Activated naive CD4-positive, alpha-beta T cell treated with anti-CD3 and anti-CD28 coated beads, Interleukin-2, amount 10 ng/mL, durations not matched to agents 7 days and 5 days (primary cell): ENCODE results near the gene SF3B2.
"Not testable (repeated sequence)": the region's sequence is repeated elsewhere in the genome, so short reads cannot be mapped to it uniquely, and the experiment has no call there.

Source experiments
- CTCF ChIA-PET: fragments of 350-600 bp; sonication (Branson Sonifier 250); formaldehyde crosslinking; loops from one replicate; lab custom pipeline; 2021; ENCODE audit warnings: antibody characterized with exemption; lab: Charles Lee
- DNase-seq: peaks from one replicate; pipeline ENCODE4 v3.0.0-alpha.2; 2020
- H3K27ac Mint-ChIP-seq: one replicate; pipeline ENCODE4 v1.8.0; 2021; ENCODE audit warnings: mild to moderate bottlenecking, moderate library complexity, mixed read lengths
- H3K27me3 Mint-ChIP-seq: one replicate; pipeline ENCODE4 v1.8.0; 2021; ENCODE audit warnings: mild to moderate bottlenecking, mixed read lengths
- H3K36me3 Mint-ChIP-seq: one replicate; pipeline ENCODE4 v1.8.0; 2021; ENCODE audit warnings: mixed read lengths
- H3K4me1 Mint-ChIP-seq: one replicate; pipeline ENCODE4 v1.8.0; 2021; ENCODE audit warnings: mixed read lengths
- H3K4me3 Mint-ChIP-seq: one replicate; pipeline ENCODE4 v1.8.0; 2021; ENCODE audit warnings: mild to moderate bottlenecking, moderate library complexity, mixed read lengths
- H3K9me3 Mint-ChIP-seq: one replicate; pipeline ENCODE4 v1.8.0; 2021; ENCODE audit warnings: mixed read lengths

SF3B2 gene

DNA sequence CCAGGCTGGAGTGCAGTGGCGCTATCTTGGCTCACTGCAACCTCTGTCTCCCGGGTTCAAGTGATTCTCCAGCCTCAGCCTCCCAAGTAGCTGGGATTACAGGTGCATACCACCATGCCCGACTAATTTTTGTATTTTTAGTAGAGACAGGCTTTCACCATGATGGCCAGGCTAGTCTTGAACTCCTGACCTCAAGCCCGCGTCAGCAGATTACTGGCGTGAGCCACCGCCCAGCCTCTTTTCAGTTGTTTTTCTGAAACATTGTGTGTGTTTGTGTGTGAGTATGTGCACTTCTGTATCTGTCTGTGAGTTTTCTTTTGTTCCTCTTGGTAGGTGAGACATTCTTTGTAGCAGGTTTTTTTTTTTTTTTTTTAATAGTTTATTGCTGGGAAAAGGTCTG lies 26.8 kb downstream of the SF3B2 start:
- H3K27me3 Mint-ChIP-seq, H3K9me3 Mint-ChIP-seq, H3K4me3 Mint-ChIP-seq: not testable (repeated sequence)
- Mint-ChIP-seq H3K27ac (peak overlapping the region; percentile 100), H3K4me1 (peaks cover 75% of the 10 kb centered on the region), H3K36me3 (peaks cover 68% of the 10 kb centered on the region)
- DNase-seq, result peak; percentile 32
- CTCF ChIA-PET, result interaction anchor here (1.0 to 4.6 kb wide), 4 partner anchors 10 to 55 kb away, joined by 3 to 37 read pairs (median 3); partner anchors contain the start of gene PACS1

DNA sequence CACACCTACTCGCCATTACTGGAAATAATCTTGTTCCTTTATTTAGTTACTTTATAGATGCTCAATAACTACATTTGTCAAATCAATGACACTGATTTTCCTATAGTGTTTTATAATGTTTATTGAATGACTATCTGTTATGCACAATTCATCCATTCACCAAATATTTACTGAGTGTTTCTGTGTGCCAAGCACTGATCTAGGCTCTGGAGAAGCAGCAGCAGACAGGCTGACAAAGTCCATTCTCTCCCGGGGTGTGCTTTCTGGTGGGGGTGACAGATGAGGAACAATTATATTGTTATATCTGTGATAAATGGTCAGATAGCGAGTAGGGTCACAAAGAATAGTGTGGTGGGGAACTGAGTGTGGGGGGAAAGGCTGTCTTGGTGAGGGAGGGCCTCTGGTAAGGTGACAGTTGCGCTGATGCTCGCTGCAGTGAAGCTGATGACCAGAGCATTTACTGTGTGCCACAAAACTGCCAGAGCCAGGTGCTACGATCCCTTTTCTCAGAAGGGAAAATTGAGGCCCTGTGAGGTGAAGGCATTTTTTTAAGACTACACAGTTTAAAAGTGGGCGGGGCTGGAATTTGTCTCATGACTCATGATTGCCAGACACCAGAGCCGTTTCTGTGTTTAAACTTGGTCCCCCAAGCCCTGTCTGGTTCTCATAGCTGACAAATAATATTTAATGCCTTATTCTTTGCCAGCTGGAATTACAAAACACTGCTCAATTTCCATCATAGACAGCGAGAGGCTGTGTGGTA lies 28.1 kb downstream of the SF3B2 start:
- H3K27me3 Mint-ChIP-seq, result no peaks in the 10 kb centered on the region
- no peaks in the 10 kb centered on the region for H3K9me3 Mint-ChIP-seq
- H3K27ac Mint-ChIP-seq, result peak overlapping the region; percentile 100
- peaks cover 78% of the 10 kb centered on the region for H3K4me1 Mint-ChIP-seq
- DNase-seq, result peak; percentile 69
- H3K36me3 Mint-ChIP-seq, result peaks cover 63% of the 10 kb centered on the region
- CTCF ChIA-PET, result interaction anchor here (0.9 to 4.6 kb wide), 8 partner anchors 11 to 202 kb away, joined by 3 to 37 read pairs (median 4); partner anchors contain the start of gene PACS1
- H3K4me3 Mint-ChIP-seq, result peak overlapping the region; percentile 83

DNA sequence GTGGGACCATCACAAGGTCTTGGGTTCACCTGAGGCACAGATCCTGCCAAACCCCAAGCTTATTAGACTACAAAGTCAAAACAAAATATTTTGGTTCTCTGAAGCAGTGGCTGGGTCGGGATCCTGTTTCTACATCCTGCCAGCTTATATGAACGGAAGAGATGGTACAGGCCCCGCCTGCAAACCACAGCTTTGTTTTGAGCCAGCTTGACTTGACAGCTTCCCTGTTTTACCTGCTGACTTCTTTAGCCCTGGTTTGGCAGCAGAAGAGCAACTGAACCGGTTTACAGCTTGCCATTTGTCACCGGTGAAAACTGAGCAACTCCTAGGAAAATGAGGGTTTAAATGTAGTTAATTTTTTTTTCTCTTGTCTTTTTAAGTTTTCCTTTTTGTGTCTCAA lies 29.3 kb downstream of the SF3B2 start:
- H3K36me3 Mint-ChIP-seq, result peaks cover 53% of the 10 kb centered on the region
- no peaks in the 10 kb centered on the region for H3K9me3 Mint-ChIP-seq

DNA sequence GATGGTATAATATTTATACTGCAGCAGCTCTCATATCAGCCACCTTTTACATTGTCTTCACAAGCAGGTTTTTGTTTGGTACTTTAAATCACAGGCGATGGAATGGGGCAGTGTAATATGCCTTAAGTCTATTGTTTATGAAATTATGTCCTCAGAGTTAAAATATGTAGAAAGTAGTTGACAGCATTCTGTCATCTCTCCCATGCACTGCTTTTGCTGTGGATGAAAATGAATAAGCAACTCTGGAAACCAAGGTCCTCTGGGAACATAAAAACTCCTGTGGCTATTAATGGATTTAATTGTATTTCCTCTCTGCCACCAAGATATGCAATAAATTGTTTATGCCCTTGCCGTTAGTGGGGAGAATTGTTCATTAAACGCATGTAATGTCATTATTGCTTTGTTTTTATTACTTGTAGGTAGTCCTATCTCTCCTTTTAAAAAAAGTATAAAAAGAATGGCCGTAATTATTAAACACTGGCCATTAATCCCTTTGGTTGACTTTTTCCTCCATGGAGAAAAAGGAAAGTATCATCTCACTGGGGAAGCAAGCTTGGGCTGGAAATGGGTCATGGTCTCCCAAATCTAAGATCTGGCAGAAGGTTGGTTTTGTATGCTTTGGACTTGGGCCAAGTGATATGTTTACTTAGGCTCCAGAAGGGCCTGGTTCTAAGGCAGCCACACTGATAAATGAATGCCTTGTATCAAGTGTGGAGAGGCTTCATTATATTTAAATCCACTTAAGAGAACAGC lies 31.0 kb downstream of the SF3B2 start:
- H3K4me3 Mint-ChIP-seq, result no peak overlapping the region
- CTCF ChIA-PET, result no interaction called here
- DNase-seq, result no peak
- H3K36me3 Mint-ChIP-seq, result peaks cover 48% of the 10 kb centered on the region
- H3K27me3 Mint-ChIP-seq, result no peaks in the 10 kb centered on the region
- H3K9me3 Mint-ChIP-seq, result no peaks in the 10 kb centered on the region
- H3K27ac Mint-ChIP-seq, result peak overlapping the region; percentile 100
- H3K4me1 Mint-ChIP-seq, result peaks cover 80% of the 10 kb centered on the region

More for the DNA sequence above, 29.3 kb downstream of the SF3B2 start:
- Mint-ChIP-seq H3K4me3 (peak overlapping the region; percentile 83), H3K27ac (peak overlapping the region; percentile 100), H3K27me3 (no peaks in the 10 kb centered on the region), H3K4me1 (peaks cover 78% of the 10 kb centered on the region)
- CTCF ChIA-PET, result interaction anchor here (0.8 to 4.6 kb wide), 9 partner anchors 12 to 201 kb away, joined by 3 to 37 read pairs (median 4); partner anchors contain the start of gene PACS1
- peak; percentile 91 for DNase-seq

DNA sequence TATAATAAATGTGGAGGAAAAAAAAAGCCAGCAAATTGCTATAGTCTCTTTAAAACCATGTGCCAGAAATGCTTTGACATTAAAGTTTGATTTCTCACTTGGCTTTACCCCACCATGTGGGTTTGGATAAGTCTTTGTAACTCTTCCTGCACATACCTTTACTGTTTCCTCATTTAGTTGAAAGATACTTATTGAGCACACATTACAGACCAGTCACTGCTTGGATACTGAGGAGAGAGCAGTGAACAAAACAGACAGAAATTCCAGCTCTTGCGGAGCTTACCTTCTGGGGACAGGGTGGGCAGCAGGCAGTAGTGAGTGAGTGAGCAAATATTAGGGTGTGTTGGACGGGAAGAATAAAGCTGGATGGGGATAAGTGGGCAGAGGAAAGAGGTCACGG lies 31.6 kb downstream of the SF3B2 start:
- H3K4me3 Mint-ChIP-seq, result no peak overlapping the region
- H3K9me3 Mint-ChIP-seq, result no peaks in the 10 kb centered on the region
- H3K36me3 Mint-ChIP-seq, result peaks cover 41% of the 10 kb centered on the region
- DNase-seq, result no peak
- CTCF ChIA-PET, result interaction anchor here (0.6 to 1.1 kb wide), 2 partner anchors 12 to 16 kb away, joined by 3 to 4 read pairs; no protein-coding TSS in a partner anchor
- H3K27me3 Mint-ChIP-seq, result no peaks in the 10 kb centered on the region
- peaks cover 75% of the 10 kb centered on the region for H3K4me1 Mint-ChIP-seq
- peak overlapping the region; percentile 100 for H3K27ac Mint-ChIP-seq

DNA sequence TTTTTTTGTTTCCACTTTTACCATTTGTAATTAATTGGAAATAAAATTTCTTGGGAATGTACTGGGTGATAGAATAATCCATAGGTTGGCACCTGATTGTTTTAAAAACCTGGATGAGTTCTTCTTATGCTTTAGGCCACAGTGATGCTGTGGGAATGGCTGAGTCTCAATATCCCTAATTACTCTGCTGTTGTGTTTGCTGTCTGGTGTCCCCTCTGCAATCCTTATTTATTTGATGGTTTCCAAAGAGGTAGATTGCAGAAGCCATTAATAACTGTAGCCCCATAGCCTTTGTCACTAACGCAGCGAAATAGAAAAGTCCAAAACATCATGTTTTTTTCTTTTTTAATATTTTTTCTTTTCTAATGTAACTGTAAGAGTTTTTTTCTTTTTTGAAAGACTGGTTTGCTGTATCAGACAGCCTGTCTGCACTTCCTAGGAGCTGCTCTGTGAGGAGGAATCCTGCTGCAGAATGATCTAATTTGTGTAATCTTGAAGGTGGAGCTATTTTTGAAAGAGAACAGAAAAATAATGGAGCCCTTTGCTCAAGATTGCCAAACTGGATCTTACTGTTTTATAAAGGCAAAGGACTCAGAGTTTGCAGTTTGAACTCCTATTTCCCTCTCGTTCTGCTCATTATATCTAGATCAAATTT lies 32.8 kb downstream of the SF3B2 start:
- H3K27me3 Mint-ChIP-seq, result no peaks in the 10 kb centered on the region
- CTCF ChIA-PET, result interaction anchor here (0.7 to 1.1 kb wide), 2 partner anchors 17 kb away, joined by 3 to 4 read pairs; no protein-coding TSS in a partner anchor
- no peaks in the 10 kb centered on the region for H3K9me3 Mint-ChIP-seq
- peaks cover 37% of the 10 kb centered on the region for H3K36me3 Mint-ChIP-seq
- no peak overlapping the region for H3K27ac Mint-ChIP-seq
- no peak for DNase-seq
- H3K4me1 Mint-ChIP-seq, result peaks cover 63% of the 10 kb centered on the region
- no peak overlapping the region for H3K4me3 Mint-ChIP-seq

DNA sequence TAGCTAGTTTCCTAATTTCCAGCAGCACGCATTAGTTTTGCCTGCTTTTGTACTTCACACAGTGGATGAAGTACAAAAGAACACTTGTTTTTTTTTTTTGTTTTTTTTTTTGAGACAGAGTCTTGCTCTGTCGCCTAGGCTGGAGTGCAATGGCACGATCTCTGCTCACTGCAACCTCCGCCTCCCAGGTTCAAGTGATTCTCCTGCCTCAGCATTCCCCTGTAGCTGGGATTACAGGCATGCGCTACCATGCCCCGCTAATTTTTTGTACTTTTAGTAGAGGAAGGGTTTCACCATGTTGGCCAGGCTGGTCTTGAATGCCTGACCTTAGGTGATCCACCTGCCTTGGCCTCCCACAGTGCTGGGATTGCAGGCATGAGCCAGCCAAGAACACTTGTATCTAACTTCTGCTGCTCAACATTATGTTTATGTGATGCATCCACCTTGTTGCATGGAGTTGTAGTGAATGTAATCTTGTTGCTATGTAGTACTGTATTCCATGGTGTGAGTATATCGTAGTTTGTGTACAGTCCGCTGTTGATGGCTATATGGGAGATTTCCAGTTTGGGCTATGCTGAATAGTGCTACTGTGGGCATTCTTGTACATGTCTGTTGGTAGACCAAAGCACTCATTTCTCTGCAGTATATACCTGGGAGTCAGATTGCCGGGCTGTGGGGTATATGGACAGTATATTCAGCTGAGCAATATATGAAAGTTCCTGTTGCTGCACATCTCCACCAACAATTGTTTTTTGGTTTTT lies 35.2 kb downstream of the SF3B2 start:
- Mint-ChIP-seq H3K27me3 (no peaks in the 10 kb centered on the region), H3K36me3 (peaks cover 39% of the 10 kb centered on the region), H3K4me3 (no peak overlapping the region), H3K27ac (no peak overlapping the region), H3K9me3 (no peaks in the 10 kb centered on the region), H3K4me1 (peaks cover 39% of the 10 kb centered on the region)
- CTCF ChIA-PET, result interaction anchor here (0.6 kb wide), 1 partner anchor 280 kb away, joined by 3 read pairs; no protein-coding TSS in a partner anchor
- no peak for DNase-seq

DNA sequence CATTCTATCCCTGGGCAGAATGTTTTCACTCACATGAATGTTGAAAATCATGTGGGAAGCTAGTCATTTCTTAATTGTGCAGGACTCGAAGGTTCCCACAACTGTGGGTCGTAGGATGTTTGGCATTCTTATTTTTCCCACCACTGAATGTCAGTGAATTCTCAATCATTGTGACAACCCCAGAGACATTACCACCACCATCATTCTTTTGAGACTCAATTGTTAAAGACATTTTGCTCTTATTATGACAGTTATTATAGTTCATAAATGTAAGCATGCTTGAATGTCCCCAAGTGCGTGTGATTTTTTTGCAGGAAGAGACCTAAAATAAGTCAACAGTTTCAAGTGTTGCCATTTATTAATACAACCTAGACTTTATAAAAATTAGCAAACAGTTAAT lies 36.9 kb downstream of the SF3B2 start:
- Mint-ChIP-seq H3K27me3 (no peaks in the 10 kb centered on the region), H3K27ac (no peak overlapping the region), H3K9me3 (peaks cover 2% of the 10 kb centered on the region), H3K36me3 (peaks cover 34% of the 10 kb centered on the region), H3K4me3 (no peak overlapping the region), H3K4me1 (peaks cover 22% of the 10 kb centered on the region)
- CTCF ChIA-PET, result interaction anchor here (1.5 kb wide), 1 partner anchor 21 kb away, joined by 4 read pairs; no protein-coding TSS in a partner anchor
- no peak for DNase-seq

DNA sequence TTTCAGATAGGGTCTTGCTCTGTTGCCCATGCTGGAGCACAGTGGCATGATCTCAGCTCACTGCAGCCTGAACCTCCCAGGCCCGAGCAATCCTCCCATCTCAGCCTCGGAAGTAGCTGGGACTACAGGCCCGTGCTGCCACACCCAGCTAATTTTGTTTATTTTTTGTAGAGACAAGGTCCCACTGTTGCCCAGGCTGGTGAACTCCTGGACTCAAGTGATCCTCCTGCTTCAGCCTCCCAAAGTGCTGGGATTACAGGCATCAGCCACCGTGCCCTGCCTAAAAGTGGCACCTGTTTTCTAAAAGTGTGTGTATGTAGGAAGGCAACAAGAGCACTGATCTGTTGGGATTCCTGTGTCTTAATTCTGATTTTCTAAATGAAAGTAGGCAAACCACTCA lies 38.1 kb downstream of the SF3B2 start:
- Mint-ChIP-seq H3K36me3 (peaks cover 29% of the 10 kb centered on the region), H3K9me3 (peaks cover 2% of the 10 kb centered on the region), H3K27me3 (no peaks in the 10 kb centered on the region), H3K27ac (no peak overlapping the region), H3K4me1 (peaks cover 13% of the 10 kb centered on the region), H3K4me3 (no peak overlapping the region)
- CTCF ChIA-PET, result interaction anchor here (1.5 kb wide), 1 partner anchor 22 kb away, joined by 4 read pairs; no protein-coding TSS in a partner anchor
- DNase-seq, result no peak

DNA sequence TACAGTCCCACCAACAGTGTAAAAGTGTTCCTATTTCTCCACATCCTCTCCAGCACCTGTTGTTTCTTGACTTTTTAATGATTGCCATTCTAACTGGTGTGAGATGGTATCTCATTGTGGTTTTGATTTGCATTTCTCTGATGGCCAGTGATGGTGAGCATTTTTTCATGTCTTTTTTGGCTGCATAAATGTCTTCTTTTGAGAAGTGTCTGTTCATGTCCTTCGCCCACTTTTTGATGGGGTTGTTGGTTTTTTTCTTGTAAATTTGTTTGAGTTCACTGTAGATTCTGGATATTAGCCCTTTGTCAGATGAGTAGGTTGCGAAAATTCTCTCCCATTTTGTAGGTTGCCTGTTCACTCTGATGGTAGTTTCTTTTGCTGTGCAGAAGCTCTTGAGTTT lies 40.0 kb downstream of the SF3B2 start:
- H3K9me3 Mint-ChIP-seq, H3K4me3 Mint-ChIP-seq, CTCF ChIA-PET, H3K27me3 Mint-ChIP-seq, DNase-seq, H3K4me1 Mint-ChIP-seq, H3K27ac Mint-ChIP-seq: not testable (repeated sequence)
- peaks cover 31% of the 10 kb centered on the region for H3K36me3 Mint-ChIP-seq

DNA sequence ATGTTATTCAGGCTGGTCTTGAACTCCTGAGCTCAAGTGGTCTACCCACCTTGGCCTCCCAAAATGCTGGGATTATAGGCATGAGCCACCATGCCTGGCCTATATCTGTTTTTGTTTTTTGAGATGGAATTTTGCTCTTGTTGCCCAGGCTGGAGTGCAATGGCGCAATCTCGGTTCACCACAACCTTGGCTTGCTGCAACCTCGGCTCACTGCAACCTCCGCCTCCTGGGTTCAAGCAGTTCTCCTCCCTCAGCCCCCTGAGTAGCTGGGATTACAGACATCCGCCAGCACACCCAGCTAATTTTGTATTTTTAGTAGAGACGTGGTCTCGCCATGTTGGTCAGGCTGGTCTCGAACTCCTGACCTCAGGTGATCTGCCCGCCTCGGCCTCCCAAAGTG lies 47.6 kb downstream of the SF3B2 start:
- not testable (repeated sequence) for H3K27ac Mint-ChIP-seq, DNase-seq, H3K4me3 Mint-ChIP-seq, H3K9me3 Mint-ChIP-seq, H3K27me3 Mint-ChIP-seq
- H3K4me1 Mint-ChIP-seq, result peaks cover 43% of the 10 kb centered on the region
- CTCF ChIA-PET, result interaction anchor here (1.1 to 2.9 kb wide), 2 partner anchors 16 to 18 kb away, joined by 4 to 6 read pairs; no protein-coding TSS in a partner anchor
- peaks cover 30% of the 10 kb centered on the region for H3K36me3 Mint-ChIP-seq

DNA sequence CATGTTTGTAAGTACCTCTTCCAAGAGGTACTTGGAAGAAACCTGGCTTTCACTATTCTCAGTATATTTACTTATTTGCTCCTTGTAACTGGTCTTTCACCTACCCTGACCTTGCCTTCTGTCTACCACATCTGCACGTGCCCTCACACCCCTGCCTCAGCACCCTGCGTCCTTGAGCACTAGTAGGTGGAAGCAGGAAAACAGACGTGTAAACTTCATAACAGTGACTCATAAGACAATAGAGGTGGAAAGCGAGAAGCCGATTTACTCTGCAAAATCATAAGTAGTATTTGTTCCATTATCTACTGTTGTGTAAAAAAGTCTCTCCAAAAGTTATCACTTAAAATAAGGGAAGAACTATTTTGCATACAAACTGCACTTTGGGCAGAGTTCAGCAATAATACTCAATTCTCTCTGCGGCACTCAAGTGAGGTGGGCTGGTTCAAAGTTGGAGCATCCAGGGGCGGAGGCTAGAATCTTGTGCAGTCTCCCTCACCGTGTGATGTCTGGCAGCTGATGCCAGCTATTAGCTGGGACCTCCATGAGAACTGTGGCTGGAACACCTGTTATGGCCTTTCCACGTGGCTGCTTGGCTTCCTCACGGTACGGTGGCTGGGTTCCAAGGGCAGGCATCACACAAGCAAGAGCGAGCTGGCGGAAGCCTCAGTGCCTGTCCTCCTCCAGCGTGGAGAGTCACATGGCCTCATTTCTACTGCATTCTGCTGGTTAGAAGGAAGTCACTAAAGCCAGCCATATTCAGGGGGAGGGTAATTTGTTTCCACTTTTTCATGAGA lies 48.3 kb downstream of the SF3B2 start:
- Mint-ChIP-seq H3K4me3 (peak overlapping the region; percentile 78), H3K36me3 (peaks cover 32% of the 10 kb centered on the region), H3K4me1 (peaks cover 47% of the 10 kb centered on the region), H3K27ac (peak overlapping the region; percentile 96), H3K27me3 (no peaks in the 10 kb centered on the region), H3K9me3 (no peaks in the 10 kb centered on the region)
- CTCF ChIA-PET, result interaction anchor here (1.8 to 2.9 kb wide), 3 partner anchors 16 to 32 kb away, joined by 4 to 13 read pairs (median 6); no protein-coding TSS in a partner anchor
- peak; percentile 86 for DNase-seq
